CD4-positive, alpha-beta T cell treated with Interleukin-1 beta for 1 hour (primary cell): ENCODE results near the gene TMED1.
"Not testable (repeated sequence)": the region's sequence is repeated elsewhere in the genome, so short reads cannot be mapped to it uniquely, and the experiment has no call there.

ENCODE experiments used
- DNase-seq, 2 donors: peaks; one replicate each; pipeline ENCODE4 v3.0.0-alpha.2; 2020 to 2022

The TMED1 gene

DNA sequence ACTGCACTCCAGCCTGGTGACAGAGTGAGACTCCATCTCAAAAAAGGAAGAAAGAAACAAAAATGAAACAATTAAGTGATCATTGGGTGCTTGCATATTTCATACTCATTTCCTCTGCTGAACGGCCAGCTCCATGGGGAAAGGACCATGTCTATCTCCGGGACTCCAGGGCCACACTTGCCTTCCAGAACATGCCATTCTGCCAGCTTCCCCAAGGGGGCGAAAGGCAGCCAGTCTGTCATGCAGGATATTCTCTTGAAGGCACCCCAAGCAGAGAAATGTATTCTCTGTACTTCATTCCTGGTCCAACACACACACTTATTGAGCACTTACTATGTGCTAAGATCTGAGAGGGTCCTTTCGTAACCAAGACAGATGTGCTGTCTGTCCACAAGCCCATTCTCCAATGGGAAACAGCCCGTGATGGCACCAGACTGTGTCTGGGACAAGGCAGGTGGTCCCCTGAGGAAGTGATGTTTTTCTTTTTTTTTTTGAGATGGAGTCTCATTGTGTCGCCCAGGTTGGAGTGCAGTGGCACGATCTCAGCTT is 25.2 kb upstream of the TMED1 start:
- DNase-seq: peak; percentile 40 to 52

DNA sequence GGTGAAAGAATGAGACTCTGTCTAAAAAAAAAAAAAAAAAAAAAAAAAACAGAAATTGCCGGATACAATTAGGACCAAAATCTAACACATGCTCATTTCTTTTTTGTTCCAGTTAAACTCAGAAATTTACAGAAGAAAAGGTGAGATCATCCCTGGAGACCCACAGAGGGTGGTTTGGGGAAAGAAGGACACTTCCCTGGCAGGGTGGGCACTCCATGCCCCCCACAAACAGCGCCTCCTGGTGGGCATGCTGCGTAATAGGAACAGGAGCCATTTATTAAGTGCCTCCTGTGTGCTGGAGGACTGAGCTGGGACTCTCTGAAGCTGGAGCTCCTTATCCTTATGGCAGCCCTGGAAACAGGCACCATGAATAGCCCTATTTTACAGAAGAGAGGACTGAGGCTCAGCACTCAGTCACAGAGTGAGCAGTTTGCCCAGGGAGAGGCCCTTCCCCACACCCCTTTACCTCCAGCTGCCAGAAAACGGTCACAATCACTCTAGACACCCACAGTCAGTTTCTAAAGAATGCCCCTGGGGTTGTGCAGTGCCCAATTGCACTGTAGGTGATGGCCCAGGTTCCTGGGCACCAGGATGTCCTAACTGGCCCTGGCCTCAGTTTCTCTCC is 22.3 kb upstream of the TMED1 start:
- DNase-seq: peak; percentile 28 to 43

DNA sequence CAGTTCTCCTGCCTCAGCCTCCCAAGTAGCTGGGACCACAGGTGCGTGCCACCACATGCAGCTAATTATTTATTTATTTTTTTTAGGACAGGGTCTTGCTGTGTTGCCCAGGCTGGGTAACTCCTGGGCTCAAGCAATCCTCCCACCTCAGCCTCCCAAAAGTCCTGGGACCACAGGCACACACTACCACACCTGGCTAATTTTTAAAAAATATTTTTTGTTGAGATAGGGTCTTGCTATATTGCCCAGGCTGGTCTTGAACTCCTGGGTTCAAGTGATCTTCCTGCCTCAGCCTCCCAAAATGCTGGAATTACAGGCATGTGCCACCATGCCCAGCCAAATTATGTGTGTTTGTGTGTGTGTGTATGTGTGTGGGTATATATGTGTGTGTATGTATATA is 20.9 kb upstream of the TMED1 start:
- not testable (repeated sequence) for DNase-seq

DNA sequence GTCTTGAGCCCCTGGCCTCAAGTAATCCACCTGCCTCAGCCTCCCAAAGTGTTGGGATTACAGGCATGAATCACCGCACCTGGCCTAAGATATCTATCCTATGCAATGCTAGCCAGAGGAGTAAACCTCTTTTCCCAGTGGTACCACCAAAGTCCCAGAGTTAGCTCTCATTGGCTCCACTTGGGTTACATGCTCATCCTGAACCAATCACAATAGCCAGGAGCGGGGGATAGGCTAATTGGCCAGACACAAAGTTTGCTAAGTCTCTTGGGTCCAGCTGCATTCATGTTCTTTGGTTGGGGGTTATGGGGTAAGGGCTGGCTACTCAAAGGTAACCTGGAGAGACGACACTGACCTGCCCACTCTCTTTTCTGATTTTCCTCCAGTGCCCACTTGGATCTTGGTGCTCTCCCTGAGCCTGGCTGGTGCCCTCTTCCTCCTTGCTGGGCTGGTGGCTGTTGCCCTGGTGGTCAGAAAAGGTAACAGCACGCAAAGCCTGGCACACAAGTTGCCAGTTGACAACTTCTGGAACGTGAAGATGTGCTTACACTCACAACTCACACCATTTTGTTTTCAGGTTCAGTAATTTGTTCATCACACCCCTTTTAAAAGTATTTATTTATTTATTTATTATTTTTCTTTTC is 20.0 kb upstream of the TMED1 start:
- peak in 1 of 2 donors; percentile 40 for DNase-seq

- DNase-seq: no peak
Measured at GRCh38 chr19:10854350-10855089, 18.5 kb upstream of the TMED1 start.

DNA sequence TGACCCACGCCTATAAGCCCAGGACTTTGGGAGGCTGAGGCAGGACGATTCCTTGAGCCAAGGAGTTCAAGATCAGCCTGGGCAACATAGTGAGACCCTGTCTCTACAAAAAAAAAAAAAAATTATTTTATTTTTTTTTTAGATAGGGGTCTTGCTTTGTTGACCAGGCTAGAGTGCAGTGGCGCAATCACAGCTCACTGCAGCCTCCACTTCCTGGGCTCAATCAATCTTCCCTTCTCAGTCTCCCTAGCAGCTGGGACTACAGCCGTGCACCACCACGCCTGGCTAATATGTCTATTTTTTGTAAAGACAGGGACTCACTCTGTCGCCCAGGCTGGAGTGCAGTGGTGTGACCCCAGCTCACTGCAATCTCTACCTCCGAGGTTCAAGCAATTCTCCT is 16.9 kb upstream of the TMED1 start:
- no peak for DNase-seq

DNA sequence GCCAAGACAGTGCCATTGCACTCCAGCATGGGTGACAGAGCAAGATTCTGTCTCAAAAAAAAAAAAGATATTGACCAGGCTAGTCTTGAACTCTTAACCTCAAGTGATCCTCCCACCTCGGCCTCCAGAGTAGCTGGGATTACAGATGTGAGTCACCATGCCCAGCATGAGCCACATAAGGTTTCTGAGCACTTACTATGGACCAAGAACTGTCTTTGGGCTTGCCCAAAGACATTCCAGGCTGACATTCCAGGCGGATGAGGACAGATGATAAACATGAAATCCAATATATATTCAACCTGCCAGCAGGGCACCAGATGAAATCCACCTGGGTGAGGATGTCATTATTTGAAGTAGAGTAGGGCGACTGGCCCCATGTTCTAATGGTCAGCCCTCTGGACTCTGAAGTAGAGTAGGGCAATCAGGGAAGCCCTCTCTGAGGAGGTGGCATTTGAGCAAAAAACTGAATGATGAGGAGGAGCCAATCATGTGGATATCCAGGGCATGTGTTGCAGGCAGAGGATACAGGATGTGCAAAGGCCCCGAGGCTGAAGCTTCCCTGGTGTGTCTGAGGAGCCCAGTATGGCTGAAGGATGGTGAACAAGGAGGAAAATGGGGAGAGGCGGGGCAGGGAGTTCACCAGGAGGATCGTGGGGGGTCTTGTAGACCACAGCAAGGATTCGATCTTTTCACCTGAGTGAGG is 16.2 kb upstream of the TMED1 start:
- DNase-seq: no peak

DNA sequence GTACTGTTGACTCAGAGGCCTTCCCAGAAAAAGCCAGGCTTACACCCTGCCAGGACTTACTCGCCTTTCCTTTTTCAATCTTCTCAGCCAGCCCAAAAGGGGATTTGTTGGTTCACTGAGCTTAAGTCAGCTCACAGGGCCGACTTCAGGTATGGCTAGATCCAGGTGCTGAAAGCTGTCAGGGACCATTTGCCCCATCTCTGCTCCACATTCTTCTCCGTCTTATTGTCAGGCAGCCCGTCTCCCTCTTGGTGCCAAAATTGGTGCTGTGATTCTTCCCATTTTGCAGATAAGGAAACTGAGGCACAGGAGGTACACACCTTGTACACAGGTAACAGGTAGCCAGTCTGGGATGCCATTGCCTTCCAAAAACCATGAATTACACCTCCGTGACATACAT is 14.6 kb upstream of the TMED1 start:
- DNase-seq: no peak

- DNase-seq: peak in 1 of 2 donors; percentile 42
Measured at GRCh38 chr19:10848230-10848856, 12.3 kb upstream of the TMED1 start, which contains the start of gene C19orf38. Gene C19orf38, plus strand, starts transcription at chr19:10848415. Its CDS starts 94 bp downstream, at chr19:10848509.

- DNase-seq: no peak
Measured at GRCh38 chr19:10846500-10847202, 10.6 kb upstream of the TMED1 start.

DNA sequence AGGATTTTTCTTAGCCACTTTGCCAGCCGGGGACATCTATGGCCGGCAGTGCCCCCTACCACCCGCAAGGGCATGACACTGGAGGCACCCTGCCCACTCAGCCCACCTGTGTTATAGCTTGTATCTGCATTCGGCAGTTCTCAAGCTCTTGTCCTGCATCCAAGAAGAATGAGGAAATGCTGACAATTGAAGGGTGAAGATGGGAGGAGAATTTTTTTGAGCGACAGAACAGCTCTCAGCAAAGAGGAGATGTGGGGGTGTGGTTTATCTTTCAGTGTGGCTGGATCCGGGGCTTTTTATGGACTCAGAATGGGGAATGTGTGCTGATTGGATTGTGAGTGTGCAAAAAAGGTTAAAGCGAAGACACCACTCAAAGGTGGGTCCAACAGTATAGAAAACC is 6.8 kb upstream of the TMED1 start:
- DNase-seq: no peak

DNA sequence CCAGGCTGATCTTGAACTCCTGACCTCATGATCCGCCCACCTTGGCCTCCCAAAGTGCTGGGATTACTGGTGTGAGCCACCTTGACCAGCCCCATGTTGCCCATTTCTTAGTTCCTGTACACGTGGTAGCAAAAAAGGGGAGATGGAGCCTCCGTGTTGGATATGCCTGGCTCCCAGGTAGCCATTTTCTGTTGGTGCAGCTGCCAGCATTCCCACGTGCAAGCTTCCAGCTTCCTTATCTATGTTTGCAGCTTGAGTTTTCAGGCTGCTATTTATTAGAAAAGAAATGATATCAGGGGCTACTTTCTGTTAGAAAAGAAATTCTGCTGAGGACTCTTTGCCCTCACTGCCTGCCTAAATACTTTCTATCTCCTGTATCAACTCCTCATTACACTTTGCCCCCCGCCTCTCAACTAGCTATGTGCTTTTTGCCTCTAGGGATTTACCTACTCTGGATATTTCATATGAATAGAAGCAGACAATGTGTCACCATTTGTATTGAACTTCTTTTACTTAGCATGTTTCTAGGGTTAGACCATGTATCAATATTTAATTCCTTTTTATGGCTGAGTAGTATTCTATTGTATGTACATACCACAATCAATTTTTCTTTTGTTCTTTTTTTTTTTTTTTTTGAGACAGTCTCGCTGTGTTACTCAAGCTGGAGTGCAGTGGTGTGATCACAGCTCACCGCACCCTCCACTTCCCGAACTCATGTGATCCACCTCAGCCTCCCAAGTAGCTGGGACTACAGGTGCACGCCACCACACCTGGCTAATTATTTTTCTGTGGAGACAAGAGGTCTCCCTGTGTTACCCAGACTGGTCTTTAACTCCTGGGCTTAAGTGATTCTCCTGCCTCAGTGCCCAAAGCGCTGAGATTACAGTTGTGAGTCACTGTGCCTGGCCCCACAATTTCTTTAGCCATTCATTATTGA is 3.4 kb upstream of the TMED1 start:
- no peak for DNase-seq

GRCh38 chr19:10838377-10838776 is 2.4 kb upstream of the TMED1 start:
- DNase-seq: no peak

DNA sequence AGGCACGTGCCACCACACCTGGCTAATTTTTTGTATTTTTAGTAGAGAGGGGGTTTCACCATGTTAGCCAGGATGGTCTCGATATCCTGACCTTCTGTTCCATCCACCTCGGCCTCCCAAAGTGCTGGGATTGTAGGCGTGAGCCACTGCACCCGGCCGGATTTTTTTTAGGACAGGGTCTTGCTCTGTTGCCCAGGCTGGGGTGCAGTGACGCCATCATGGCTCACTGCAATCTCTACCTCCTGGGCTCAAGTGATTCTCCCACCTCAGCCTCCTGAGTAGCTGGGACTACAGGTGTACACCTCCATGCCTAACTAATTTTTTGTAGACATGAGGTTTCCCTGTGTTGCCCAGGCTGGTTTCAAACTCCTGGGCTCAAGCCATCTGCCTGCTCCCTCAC is 1.6 kb upstream of the TMED1 start:
- not testable (repeated sequence) for DNase-seq

- DNase-seq: peak; percentile 88 to 90
Measured at GRCh38 chr19:10836479-10837330, 693 bp upstream of the TMED1 start.

DNA sequence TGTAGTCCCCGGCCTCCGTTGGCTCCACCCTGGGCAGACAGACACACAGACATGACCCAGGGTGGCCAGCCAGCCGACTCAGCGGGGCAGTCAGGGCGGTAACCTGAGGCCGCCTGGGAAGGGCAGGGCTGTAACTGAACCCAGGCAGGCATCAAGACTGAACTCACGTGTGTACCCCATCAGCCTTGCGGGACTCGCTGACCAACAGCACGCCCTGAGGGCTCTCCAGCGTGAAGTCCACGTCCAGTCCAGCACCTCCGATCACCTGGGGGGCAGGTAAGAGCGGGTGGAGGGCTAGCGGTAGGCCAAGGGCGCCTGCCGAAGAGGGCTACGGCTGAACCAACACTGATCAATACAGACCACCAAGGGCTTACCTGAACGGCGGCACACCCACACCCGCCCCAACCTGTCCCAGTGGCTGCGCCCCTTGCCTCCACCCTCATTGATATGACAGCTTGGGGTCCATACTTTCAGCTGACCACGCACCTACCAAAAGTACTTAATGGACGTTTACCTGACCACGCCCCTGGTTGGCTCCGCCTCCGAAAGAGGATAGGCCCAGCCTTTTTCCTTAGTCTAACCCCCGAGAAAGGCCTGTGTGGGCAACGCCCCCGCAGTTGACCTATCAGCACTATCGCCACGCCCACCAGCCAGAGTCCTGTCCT is 791 bp downstream of the TMED1 start:
- no peak for DNase-seq

DNA sequence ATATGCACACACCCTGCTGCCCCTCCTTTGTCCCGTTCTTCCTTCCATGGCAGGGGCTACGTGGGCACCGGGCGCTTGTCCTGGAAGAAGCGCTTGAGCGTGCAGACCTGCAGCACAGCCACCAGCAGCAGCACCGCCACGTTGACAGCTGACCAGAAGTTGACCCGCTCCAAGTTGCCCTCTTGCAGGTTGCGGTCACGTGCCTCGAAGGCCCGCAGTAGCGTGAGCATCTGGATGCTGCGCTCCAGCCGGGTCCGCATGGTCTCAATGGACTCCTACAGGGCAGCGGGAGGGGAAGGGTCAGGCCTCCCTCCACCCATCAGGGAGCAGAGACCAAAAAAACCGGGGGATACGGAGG is 3.1 kb downstream of the TMED1 start:
- DNase-seq: no peak

DNA sequence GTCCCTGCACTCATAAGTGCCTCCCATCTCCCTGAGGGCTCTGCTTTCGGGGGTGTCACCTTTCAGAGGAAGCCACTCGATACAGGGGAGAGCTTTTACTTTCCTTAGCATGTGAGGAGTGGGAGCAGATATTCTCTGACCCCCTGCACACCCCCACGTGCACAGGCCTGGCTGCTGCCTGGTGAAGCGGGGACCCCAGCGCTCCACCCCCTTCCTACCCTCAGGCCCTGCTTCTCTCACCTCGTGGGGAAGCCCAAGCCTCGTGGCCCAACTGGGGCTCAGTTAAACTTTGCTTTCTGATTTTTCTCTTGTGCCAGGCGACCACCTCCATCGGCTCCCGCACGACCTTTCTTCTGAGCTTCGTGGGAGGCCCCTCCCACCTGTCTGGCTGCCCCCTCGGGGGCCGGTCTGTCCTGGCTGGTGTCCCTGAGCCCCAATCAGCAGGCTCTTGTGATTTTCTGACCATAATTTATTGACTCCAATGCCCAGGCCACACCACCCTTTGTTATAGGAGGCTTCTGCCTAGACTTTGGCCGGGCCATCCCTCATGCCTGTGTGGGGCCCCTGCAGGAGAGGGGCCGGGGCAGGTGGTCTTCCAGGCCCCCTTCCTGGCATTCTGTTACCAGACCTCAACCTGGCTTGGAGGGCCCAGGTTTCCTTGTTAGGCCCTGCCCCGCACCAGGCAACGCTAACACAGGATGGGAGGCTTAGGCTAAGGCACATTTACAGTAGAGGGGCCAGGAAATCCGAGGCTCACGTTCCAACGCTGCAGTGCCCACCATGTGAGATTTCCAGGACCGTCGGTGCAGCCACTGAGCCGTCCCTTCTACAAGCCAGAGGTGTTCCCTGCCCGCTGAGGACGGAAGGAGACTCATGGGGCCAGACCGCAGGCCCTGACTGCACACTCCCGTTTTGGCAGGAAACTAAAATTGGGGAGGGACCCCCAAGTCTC is 3.7 kb downstream of the TMED1 start:
- DNase-seq: no peak
